K562 (cell line): Measurements from ENCODE around the gene POLR2B.

Experiments used
- EGR1 ChIP-seq: fragments of 450-650 bp; conservative IDR thresholded peaks from 2 replicates; pipeline ENCODE4 v1.6.1; 2017; ENCODE audit warnings: mild to moderate bottlenecking
- FOSL1 ChIP-seq: fragments of 200-800 bp; sonication (Bioruptor generic); conservative IDR thresholded peaks from 2 replicates; pipeline ENCODE4 v1.6.1; 2016; ENCODE audit warnings: missing genetic modification characterization, missing compliant biosample characterization
- KLF10 ChIP-seq: fragments of 250-450 bp; sonication (Bioruptor Pico); IDR thresholded peaks from 2 replicates; pipeline ENCODE4 v1.6.1; 2021; ENCODE audit warnings: matching md5 sums
- MXI1 ChIP-seq: IDR thresholded peaks from 2 replicates; pipeline ENCODE4 v1.6.1; 2011; ENCODE audit warnings: low read depth, mild to moderate bottlenecking, improper control_type of control experiment, low read length
- NFIC ChIP-seq: fragments of 450-650 bp; IDR thresholded peaks from 2 replicates; pipeline ENCODE4 v1.6.1; 2017; ENCODE audit warnings: mild to moderate bottlenecking, inconsistent platforms
- NRF1 ChIP-seq, 2 experiments: fragments of 450-650 bp; IDR thresholded peaks in 1 of 2; conservative IDR thresholded peaks in 1 of 2; 2 replicates each; pipeline ENCODE4 v1.6.1; 2014; ENCODE audit warnings: mild to moderate bottlenecking in 2 of 2
- RBM25 ChIP-seq: fragments of 200-400 bp; formaldehyde crosslinking; IDR thresholded peaks from 2 replicates; pipeline ENCODE4 v1.6.1; 2018; ENCODE audit warnings: low read length, low read depth, moderate library complexity; ENCODE audit not compliant: severe bottlenecking
- TEAD2 ChIP-seq: fragments of 450-650 bp; IDR thresholded peaks from 2 replicates; pipeline ENCODE4 v1.6.1; 2016; ENCODE audit warnings: missing genetic modification characterization, control low read depth, missing compliant biosample characterization
- ZNF274 ChIP-seq: IDR thresholded peaks from 2 replicates; pipeline ENCODE4 v1.6.1; 2011; ENCODE audit warnings: low read depth, mild to moderate bottlenecking, low read length, moderate library complexity, borderline replicate concordance
- ZSCAN29 ChIP-seq: fragments of 450-650 bp; IDR thresholded peaks from 2 replicates; pipeline ENCODE4 v1.6.1; 2017
- TF ChIP-seq, protein P1 (sequence below), 3 experiments: IDR thresholded peaks in 2 of 3; conservative IDR thresholded peaks in 1 of 3; 2 replicates each; pipeline ENCODE4 v1.5.1; 2011 to 2012; ENCODE audit warnings: low read length in 3 of 3, mild to moderate bottlenecking in 3 of 3, control low read depth in 2 of 3, improper control_type of control experiment in 1 of 3, inconsistent platforms in 1 of 3, low read depth in 1 of 3, mixed read lengths in 1 of 3, moderate library complexity in 1 of 3; ENCODE audit not compliant: insufficient read depth in 2 of 3
- TF ChIP-seq, protein P2 (sequence below): sonication (generic); formaldehyde crosslinking; IDR thresholded peaks from 2 replicates; pipeline ENCODE4 v1.5.0; 2020; ENCODE audit warnings: missing genetic modification reagents
- TF ChIP-seq, protein P3 (sequence below): sonication (generic); formaldehyde crosslinking; IDR thresholded peaks from 2 replicates; pipeline ENCODE4 v1.8.0; 2022; ENCODE audit warnings: mild to moderate bottlenecking, missing genetic modification reagents
- TF ChIP-seq, protein P4 (sequence below), 2 experiments: fragments of 450-650 bp; formaldehyde crosslinking in 1 of 2; IDR thresholded peaks; 2 replicates each; pipeline versions ENCODE4 v1.4.0 to v1.6.1; 2014 to 2020; ENCODE audit warnings: mild to moderate bottlenecking in 2 of 2, borderline replicate concordance in 1 of 2, low read depth in 1 of 2

DNA sequence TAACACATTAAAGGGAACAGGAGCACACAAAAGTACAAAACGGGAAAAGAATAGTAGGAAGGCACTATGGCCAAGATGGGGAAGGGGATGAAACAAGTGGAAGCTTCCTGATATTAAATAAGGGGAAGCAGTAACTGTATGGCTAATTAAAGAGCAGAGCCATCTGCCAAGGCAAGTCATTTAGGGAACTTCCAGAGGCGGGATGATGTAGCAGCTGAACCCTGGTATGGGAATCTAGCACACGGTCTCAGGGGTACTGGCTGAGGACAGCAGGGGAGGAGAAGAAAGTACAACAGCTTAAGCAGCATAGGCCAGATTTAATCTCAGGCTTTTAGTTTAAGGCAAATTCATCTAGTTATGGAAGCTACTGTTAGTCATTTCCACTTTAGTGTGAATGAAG, 72.4 kb downstream of the POLR2B start:
- TF ChIP-seq KLF10 (no peak), RBM25 (no peak), NRF1 (conservative IDR thresholded peaks at IDR 0.05 in 1 of 2, IDR thresholded peaks at IDR 0.05 in 1 of 2) (no peak), TEAD2 (tag) (no peak), ZSCAN29 (no peak), NFIC (no peak), EGR1 (no peak), ZNF274 (no peak), MXI1 (no peak), FOSL1 (tag) (no peak)
- TF ChIP-seq, protein P1, sequence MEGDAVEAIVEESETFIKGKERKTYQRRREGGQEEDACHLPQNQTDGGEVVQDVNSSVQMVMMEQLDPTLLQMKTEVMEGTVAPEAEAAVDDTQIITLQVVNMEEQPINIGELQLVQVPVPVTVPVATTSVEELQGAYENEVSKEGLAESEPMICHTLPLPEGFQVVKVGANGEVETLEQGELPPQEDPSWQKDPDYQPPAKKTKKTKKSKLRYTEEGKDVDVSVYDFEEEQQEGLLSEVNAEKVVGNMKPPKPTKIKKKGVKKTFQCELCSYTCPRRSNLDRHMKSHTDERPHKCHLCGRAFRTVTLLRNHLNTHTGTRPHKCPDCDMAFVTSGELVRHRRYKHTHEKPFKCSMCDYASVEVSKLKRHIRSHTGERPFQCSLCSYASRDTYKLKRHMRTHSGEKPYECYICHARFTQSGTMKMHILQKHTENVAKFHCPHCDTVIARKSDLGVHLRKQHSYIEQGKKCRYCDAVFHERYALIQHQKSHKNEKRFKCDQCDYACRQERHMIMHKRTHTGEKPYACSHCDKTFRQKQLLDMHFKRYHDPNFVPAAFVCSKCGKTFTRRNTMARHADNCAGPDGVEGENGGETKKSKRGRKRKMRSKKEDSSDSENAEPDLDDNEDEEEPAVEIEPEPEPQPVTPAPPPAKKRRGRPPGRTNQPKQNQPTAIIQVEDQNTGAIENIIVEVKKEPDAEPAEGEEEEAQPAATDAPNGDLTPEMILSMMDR (IDR thresholded peaks at IDR 0.05 in 2 of 3, conservative IDR thresholded peaks at IDR 0.05 in 1 of 3; ENCODE audit: insufficient read depth in 2 of 3, low read depth in 1 of 3, low read length in 3 of 3), result no peak
- TF ChIP-seq, protein P2, sequence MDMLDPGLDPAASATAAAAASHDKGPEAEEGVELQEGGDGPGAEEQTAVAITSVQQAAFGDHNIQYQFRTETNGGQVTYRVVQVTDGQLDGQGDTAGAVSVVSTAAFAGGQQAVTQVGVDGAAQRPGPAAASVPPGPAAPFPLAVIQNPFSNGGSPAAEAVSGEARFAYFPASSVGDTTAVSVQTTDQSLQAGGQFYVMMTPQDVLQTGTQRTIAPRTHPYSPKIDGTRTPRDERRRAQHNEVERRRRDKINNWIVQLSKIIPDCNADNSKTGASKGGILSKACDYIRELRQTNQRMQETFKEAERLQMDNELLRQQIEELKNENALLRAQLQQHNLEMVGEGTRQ, result no peak
- TF ChIP-seq, protein P3, sequence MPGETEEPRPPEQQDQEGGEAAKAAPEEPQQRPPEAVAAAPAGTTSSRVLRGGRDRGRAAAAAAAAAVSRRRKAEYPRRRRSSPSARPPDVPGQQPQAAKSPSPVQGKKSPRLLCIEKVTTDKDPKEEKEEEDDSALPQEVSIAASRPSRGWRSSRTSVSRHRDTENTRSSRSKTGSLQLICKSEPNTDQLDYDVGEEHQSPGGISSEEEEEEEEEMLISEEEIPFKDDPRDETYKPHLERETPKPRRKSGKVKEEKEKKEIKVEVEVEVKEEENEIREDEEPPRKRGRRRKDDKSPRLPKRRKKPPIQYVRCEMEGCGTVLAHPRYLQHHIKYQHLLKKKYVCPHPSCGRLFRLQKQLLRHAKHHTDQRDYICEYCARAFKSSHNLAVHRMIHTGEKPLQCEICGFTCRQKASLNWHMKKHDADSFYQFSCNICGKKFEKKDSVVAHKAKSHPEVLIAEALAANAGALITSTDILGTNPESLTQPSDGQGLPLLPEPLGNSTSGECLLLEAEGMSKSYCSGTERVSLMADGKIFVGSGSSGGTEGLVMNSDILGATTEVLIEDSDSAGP, result no peak
- TF ChIP-seq, protein P4, sequence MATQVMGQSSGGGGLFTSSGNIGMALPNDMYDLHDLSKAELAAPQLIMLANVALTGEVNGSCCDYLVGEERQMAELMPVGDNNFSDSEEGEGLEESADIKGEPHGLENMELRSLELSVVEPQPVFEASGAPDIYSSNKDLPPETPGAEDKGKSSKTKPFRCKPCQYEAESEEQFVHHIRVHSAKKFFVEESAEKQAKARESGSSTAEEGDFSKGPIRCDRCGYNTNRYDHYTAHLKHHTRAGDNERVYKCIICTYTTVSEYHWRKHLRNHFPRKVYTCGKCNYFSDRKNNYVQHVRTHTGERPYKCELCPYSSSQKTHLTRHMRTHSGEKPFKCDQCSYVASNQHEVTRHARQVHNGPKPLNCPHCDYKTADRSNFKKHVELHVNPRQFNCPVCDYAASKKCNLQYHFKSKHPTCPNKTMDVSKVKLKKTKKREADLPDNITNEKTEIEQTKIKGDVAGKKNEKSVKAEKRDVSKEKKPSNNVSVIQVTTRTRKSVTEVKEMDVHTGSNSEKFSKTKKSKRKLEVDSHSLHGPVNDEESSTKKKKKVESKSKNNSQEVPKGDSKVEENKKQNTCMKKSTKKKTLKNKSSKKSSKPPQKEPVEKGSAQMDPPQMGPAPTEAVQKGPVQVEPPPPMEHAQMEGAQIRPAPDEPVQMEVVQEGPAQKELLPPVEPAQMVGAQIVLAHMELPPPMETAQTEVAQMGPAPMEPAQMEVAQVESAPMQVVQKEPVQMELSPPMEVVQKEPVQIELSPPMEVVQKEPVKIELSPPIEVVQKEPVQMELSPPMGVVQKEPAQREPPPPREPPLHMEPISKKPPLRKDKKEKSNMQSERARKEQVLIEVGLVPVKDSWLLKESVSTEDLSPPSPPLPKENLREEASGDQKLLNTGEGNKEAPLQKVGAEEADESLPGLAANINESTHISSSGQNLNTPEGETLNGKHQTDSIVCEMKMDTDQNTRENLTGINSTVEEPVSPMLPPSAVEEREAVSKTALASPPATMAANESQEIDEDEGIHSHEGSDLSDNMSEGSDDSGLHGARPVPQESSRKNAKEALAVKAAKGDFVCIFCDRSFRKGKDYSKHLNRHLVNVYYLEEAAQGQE (IDR thresholded peaks at IDR 0.05; ENCODE audit: borderline replicate concordance), result no peak
- TF ChIP-seq, protein P4 (CRISPR knock-in tag; IDR thresholded peaks at IDR 0.05; ENCODE audit: low read depth), result no peak
